Measurements from ENCODE around the gene XCL1. TPM values are rescaled to one million over a fixed set of nuclear protein-coding genes. Genes with fewer than 3 reads are reported as not detected.
"Not testable (repeated sequence)": the region's sequence is repeated elsewhere in the genome, so short reads cannot be mapped to it uniquely, and the experiment has no call there.

XCL1 gene, protein sequence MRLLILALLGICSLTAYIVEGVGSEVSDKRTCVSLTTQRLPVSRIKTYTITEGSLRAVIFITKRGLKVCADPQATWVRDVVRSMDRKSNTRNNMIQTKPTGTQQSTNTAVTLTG
- total RNA-seq (ENCODE audit: low replicate concordance) = not detected in 2 replicates

DNA sequence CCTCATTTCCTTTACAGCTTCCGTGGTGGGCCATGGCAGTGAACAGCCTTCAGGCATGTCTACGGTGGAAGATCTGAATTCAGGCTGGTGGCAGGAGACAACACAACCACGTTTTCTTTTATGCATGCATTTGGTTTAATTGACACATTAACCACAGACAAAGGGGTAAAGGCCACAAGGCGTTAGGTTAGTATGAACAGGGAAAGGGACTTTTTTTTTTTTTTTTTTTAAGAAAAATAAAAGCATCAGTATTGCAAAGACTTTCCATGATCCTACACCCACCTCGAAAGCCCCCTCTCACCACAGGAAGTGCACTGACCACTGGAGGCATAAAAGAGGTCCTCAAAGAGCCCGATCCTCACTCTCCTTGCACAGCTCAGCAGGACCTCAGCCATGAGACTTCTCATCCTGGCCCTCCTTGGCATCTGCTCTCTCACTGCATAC is at the start of gene XCL1:
TSS of gene XCL1 (plus strand) at position 361 of the 444 bp plus-strand sequence. CDS start at position 394, 33 bp downstream.
- not testable (repeated sequence) for DNase-seq (ENCODE audit: low read depth); H3K4me3 ChIP-seq (ENCODE audit: low read depth, low read length)

DNA sequence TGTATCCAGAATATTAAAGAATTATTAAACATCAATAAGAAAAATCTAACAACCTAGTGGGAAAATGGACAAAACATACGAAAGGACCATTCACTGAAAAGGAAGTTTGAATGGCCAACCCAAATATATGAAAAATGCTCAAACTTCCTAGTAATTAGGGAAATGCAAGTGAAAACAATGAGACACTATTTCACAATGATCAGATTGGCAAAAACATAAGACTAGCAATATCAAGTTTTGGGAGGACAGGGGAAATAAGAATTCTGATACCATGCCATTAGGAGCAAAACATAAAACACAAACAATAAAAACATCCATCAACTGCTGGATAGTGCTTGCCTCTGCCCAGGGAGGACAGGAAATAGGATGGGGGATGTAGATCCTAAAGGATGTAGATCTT is 46.9 kb upstream of the XCL1 start:
- TF ChIP-seq, protein P1, sequence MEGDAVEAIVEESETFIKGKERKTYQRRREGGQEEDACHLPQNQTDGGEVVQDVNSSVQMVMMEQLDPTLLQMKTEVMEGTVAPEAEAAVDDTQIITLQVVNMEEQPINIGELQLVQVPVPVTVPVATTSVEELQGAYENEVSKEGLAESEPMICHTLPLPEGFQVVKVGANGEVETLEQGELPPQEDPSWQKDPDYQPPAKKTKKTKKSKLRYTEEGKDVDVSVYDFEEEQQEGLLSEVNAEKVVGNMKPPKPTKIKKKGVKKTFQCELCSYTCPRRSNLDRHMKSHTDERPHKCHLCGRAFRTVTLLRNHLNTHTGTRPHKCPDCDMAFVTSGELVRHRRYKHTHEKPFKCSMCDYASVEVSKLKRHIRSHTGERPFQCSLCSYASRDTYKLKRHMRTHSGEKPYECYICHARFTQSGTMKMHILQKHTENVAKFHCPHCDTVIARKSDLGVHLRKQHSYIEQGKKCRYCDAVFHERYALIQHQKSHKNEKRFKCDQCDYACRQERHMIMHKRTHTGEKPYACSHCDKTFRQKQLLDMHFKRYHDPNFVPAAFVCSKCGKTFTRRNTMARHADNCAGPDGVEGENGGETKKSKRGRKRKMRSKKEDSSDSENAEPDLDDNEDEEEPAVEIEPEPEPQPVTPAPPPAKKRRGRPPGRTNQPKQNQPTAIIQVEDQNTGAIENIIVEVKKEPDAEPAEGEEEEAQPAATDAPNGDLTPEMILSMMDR (IDR thresholded peaks at IDR 0.05; ENCODE audit: insufficient read depth, low read length) = no peak
- H3K4me3 ChIP-seq (ENCODE audit: low read depth, low read length) = no peak overlapping the region
- DNase-seq (ENCODE audit: low read depth) = no peak

DNA sequence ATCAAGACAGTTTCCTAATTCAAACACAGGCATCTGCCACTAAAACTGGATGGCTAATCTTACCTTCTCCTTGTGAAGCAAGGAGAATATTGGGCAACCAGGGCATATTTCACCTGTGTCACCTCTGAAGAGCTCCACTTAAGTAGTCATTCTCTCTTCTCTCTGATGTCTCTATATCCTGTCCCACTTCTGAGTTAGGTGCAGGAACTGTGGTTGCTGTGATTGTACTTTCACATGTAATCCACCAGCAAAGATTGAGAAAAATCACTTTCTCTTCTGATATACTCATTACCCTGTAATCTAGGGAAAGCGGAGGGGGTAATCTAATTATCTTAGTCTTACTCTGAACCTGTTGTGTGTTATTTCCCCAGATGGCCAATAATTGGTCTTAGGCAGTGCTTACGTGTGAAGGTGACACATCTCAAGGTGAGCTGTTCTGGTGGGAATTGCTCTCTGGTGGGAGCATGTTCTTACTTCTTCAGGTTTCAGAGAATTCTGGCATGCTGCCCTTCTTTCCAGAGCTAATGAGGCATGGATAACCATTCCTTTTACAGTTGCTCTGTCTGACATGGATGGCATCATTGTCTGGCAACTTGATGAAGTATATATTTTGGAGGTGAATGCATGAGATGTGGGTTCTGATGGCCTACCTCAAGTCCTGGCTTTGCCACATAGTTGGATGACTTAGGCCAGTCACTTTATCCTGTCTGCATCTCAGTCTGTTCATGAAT is 44.6 kb upstream of the XCL1 start:
- TF ChIP-seq, protein P1 (IDR thresholded peaks at IDR 0.05; ENCODE audit: insufficient read depth, low read length) = no peak
- no peak overlapping the region for H3K4me3 ChIP-seq (ENCODE audit: low read depth, low read length)
- no peak for DNase-seq (ENCODE audit: low read depth)

DNA sequence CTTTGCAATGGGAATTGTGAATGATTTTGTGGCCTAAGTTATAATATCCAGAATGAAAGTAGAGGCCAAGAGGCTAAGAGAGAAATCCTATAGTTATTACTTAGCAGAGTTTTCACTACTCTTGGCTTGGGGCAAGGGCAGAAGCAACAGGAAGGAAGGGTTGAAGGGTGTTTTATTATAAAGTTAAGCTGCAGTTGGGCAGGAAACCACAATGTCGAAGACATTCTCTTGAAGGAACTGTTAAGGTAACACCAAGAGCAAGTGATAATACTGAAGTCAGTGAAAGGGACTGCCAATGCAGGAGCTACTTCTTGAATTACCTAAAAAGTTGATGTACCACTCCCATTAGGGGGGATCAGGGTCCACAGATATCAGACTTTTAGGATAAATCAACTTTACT is 40.9 kb upstream of the XCL1 start:
- DNase-seq (ENCODE audit: low read depth) = no peak
- no peak overlapping the region for H3K4me3 ChIP-seq (ENCODE audit: low read depth, low read length)
- TF ChIP-seq, protein P1 (IDR thresholded peaks at IDR 0.05; ENCODE audit: insufficient read depth, low read length) = no peak

DNA sequence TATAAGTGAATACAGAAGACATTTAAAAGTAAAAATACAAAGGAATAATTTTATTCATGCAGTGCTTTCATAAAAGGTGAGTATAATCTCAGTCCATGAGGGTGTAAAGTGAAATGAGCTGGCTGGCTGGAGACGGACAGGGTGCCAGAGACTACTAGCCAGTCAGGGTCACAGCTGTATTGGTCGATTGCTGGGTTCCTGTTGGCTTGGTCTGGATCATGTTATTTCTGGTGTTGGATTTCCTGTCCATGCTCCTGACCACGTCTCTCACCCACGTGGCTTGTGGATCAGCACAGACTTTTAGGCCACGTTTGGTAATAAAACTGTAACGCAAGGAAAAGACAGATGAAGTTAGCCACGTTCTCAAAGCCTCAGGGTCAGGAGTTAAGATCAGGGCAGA is 35.6 kb upstream of the XCL1 start:
- not testable (repeated sequence) for H3K4me3 ChIP-seq (ENCODE audit: low read depth, low read length); DNase-seq (ENCODE audit: low read depth)

DNA sequence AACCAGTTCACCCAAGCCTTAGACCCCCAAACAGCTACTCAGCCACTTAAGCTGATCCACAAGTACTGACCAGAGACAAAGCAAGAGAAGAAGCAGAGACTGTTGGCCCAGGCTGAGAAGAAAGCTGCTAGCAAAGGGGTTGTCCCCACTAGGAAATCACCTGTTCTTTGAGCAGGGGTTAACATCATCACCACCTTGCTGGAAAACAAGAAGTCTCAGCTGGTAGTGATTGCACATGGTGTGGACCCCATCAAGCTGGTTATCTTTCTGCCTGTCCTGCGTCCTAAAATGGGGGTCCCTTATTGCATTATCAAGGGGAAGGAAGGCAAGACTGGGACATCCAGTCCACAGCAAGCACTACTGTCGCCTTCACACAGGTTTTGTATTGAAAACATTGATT is 33.4 kb upstream of the XCL1 start:
- DNase-seq (ENCODE audit: low read depth); H3K4me3 ChIP-seq (ENCODE audit: low read depth, low read length): not testable (repeated sequence)

DNA sequence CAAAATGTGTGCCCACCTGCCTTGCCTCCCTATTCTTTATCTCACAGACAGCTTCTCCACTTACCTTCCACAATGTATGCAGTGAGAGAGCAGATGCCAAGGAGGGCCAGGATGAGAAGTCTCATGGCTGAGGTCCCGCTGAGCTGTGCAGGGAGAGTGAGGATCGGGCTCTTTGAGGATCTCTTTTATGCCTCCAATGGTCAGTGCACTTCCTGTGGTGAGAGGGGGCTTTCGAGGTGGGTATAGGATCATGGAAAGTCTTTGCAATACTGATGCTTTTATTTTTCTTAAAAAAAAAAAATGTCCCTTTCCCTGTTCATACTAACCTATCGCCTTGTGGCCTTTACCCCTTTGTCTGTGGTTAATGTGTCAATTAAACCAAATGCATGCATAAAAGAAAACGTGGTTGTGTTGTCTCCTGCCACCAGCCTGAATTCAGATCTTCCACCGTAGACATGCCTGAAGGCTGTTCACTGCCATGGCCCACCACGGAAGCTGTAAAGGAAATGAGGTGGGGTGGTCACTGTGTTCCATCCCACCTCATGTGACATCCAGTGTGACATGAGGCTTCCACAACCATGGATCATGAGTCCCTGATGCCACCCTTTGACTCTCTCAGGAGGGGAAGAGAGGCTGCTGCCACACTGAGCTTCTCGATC is 32.4 kb upstream of the XCL1 start, which contains the start of gene XCL2:
TSS of gene XCL2 (minus strand) at position 158 of the 659 bp plus-strand sequence. CDS start at position 125, 33 bp downstream.
- not testable (repeated sequence) for H3K4me3 ChIP-seq (ENCODE audit: low read depth, low read length); DNase-seq (ENCODE audit: low read depth)

DNA sequence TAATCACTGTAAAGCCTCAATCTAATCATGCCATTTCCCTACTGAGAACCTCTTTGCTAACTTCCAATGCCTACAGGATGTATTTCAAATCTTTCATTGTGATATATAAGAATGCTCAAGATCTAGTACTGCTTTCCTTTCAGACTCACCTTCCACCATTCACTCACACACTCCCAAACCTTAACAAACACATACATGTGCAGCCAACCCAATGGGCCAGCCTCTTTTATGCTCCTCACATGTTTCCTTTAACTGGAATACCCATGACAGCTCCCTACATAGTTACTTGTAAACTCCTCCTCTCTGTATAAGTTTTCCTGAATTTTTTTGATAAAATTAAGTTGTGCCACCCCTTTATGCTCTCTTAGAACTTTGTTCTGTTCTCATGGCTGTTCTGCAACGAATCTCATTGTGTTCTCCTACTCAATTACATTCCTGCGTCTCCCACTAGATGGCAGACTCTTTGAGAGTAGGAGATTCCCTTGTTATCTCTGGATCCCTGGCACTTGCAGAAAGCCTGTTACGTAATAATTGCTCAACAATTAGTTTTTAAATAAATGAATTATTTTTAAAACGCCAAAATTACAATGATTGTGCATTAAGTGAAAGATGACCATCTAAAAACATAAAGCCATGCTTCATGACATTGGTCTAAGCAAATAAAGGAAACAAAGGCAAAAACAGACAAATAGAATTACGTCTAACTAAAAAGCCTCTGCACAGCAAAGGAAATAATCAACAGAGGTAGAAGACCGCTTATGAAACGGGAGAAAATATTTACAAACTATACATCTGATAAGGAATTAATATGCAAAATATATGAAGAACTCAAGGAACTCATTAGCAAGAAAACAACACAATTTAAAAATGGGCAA is 30.5 kb upstream of the XCL1 start:
- TF ChIP-seq, protein P1 (IDR thresholded peaks at IDR 0.05; ENCODE audit: insufficient read depth, low read length) = peak; percentile 57
- H3K4me3 ChIP-seq (ENCODE audit: low read depth, low read length) = not testable (repeated sequence)
- DNase-seq (ENCODE audit: low read depth) = peak; percentile 70

DNA sequence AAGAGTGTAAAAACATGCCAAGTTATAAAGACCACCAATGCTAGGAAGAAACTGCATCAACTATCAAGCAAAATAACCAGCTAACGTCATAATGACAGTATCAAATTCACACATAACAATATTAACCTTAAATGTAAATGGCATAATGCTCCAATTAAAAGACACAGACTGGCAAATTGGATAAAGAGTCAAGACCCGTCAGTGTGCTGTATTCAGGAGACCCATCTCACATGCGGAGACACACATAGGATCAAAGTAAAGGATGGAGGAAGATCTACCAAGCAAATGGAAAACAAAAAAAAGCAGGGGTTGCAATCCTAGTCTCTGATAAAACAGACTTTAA is 29.9 kb upstream of the XCL1 start:
- not testable (repeated sequence) for DNase-seq (ENCODE audit: low read depth)

More for the DNA sequence above, 29.9 kb upstream of the XCL1 start:
- H3K4me3 ChIP-seq (ENCODE audit: low read depth, low read length) = not testable (repeated sequence)

Measured in fibroblast of the aortic adventitia (primary cell).